Cardiac fibroblast (primary cell): ENCODE results near the gene RAB11B.
"Not testable (repeated sequence)": the region's sequence is repeated elsewhere in the genome, so short reads cannot be mapped to it uniquely, and the experiment has no call there.

ENCODE experiments used
- DNase-seq, 2 donors: peaks; one replicate each; pipeline versions ENCODE4 v3.0.0 to v3.0.0-alpha.2; 2010; ENCODE audit warnings: low read depth in 2 of 2
- H3K4me3 ChIP-seq, 2 donors: replicated peaks in 1 of 2; 1 replicate in 1 of 2; 2 replicates in 1 of 2; pipeline ENCODE4 v1.5.1; 2011; ENCODE audit warnings: low read depth in 2 of 2, low read length in 2 of 2, mild to moderate bottlenecking in 2 of 2, moderate library complexity in 1 of 2
- CTCF ChIP-seq: IDR thresholded peaks from one replicate; pipeline ENCODE4 v1.5.1; 2011; ENCODE audit warnings: low read depth, mild to moderate bottlenecking, low read length, inconsistent platforms

Gene RAB11B

DNA sequence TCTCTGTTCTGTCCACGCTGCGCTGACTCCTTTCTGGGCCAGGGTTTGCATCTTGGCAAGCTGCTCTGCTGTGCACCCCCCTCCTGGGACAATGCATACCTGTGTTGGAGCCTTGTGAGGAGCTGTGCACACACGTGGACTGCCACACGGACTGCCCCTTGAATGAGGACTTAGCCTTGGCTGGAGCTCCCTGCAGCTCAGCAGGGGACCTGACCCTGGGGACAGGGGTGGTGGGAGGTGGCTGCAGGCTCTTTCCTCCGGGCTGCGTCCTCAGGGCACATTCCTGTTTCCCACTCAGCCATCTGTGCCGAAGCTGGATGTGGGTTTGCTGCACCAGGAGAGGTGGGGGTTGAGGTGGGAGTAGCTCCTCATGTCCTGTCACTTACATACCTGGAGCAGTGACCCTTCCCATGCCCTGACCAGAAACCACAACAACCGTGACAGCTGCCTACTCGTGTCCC lies 8.2 kb downstream of the RAB11B start:
- no peak overlapping the region for H3K4me3 ChIP-seq
- no peak for DNase-seq
- TF ChIP-seq CTCF = no peak

DNA sequence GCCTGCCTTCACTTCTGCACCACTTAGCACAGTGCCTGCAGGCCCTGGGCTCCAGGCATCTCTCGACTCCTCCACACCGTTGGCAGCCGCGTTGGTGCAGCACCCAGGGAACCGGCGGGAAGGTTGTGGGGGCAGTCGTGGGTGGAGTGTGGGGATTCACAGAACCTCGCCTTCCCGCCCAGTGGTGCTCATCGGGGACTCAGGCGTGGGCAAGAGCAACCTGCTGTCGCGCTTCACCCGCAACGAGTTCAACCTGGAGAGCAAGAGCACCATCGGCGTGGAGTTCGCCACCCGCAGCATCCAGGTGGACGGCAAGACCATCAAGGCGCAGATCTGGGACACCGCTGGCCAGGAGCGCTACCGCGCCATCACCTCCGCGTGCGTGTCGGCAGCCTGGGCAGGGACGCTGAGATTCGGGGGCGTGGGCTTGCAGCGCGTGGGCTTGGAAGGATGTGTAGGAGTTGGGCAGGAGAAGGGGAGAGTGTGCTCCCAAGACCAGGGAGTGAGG lies 9.6 kb downstream of the RAB11B start:
- DNase-seq = no peak
- no peak overlapping the region for H3K4me3 ChIP-seq
- TF ChIP-seq CTCF = no peak

DNA sequence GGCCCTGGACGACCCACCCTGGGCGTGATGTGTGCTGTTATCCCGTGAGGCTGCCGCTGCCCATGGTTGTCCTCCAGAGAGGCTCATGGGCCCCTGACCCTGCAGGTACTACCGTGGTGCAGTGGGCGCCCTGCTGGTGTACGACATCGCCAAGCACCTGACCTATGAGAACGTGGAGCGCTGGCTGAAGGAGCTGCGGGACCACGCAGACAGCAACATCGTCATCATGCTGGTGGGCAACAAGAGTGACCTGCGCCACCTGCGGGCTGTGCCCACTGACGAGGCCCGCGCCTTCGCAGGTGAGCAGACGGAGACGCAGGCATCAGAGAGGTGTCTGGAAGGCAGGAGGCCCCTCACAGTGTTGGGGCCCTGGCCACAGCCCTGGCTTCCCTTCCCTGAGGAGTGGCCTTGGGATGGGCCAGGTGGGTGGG lies 11.8 kb downstream of the RAB11B start:
- H3K4me3 ChIP-seq = no peak overlapping the region
- DNase-seq = no peak
- TF ChIP-seq CTCF = no peak

DNA sequence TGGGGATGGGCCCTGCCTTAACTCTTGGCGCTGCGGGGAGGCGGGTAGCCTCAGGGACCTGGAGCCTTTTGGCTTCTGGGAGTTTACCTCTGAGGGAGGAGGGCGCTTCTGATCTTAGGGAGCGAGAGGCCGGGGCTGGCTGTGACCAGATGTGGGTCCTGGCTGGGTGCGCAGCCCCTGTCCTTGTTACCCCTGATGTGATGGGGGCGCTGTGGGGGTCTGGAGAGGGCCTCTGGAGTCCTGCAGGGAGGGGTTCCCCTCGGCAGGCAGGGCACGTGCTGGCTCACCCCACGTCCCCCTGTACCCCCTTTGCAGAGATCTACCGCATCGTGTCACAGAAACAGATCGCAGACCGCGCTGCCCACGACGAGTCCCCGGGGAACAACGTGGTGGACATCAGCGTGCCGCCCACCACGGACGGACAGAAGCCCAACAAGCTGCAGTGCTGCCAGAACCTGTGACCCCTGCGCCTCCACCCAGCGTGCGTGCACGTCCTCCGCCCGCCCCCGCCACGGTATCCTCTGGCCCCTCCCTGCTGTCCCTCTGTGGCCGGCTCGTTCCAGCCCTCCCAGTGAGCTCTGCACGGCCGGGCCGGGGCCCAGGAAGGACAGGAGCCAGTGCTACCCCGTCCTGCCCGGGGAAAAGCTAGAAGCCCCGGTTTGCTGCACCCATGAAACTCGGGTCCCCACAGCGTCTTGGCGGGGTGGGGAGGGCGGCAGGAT lies 13.1 kb downstream of the RAB11B start:
- no peak for TF ChIP-seq CTCF
- DNase-seq = no peak
- no peak overlapping the region for H3K4me3 ChIP-seq

GRCh38 chr19:8403820-8404109 lies 13.6 kb downstream of the RAB11B start:
- H3K4me3 ChIP-seq = no peak overlapping the region
- no peak for TF ChIP-seq CTCF
- DNase-seq = no peak

GRCh38 chr19:8404391-8405151 lies 14.4 kb downstream of the RAB11B start:
- no peak for DNase-seq
- no peak for TF ChIP-seq CTCF
- no peak overlapping the region for H3K4me3 ChIP-seq

DNA sequence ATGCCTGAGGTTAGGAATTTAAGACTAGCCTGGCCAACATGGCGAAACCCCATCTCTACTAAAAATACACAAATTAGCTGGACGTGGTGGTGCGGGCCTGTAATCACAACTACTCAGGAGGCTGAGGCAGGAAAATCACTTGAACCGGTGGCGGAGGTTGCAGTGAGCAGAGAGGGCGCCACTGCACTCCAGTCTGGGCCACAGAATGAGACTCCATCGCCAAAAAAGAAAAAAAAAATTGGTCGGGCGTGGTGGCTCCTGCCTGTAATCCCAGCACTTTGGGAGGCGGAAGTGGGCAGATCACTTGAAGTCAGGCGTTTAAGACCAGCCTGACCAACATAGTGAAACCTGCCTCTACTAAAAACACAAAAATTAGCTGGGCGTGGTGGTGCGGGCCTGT lies 20.6 kb downstream of the RAB11B start:
- not testable (repeated sequence) for DNase-seq, H3K4me3 ChIP-seq
